ENCODE results near the gene CPAMD8.

Gene CPAMD8

DNA sequence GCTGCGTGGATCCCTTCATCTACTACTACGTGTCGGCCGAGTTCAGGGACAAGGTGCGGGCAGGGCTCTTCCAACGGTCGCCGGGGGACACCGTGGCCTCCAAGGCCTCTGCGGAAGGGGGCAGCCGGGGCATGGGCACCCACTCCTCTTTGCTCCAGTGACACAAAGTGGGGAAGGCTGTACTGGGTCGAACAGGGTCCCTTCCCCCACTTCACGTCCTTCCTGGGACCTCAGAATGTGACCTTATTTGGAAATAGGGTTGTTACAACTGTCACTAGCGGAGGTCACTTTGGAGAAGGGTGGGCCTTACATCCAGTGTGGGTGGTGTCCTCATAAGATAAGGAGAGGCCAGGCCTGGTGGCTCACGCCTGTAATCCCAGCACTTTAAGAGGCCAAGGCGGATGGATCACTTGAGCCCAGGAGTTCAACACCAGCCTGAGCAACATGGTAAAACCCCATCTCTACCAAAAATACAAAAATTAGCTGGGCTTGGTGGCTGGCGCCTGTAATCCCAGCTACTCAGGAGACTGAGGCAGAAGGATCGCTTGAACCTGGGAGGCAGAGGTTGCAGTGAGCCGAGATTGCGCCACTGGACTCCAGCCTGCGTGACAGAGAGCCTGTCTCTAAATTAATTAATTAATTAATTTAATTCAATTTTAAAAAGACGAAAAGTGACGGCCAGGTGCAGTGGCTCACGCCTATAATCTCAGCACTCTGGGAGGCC, 136.0 kb downstream of the CPAMD8 start:
- DNase-seq (ENCODE audit: extremely low read depth, low read depth): no peak
- TF ChIP-seq, protein P1, sequence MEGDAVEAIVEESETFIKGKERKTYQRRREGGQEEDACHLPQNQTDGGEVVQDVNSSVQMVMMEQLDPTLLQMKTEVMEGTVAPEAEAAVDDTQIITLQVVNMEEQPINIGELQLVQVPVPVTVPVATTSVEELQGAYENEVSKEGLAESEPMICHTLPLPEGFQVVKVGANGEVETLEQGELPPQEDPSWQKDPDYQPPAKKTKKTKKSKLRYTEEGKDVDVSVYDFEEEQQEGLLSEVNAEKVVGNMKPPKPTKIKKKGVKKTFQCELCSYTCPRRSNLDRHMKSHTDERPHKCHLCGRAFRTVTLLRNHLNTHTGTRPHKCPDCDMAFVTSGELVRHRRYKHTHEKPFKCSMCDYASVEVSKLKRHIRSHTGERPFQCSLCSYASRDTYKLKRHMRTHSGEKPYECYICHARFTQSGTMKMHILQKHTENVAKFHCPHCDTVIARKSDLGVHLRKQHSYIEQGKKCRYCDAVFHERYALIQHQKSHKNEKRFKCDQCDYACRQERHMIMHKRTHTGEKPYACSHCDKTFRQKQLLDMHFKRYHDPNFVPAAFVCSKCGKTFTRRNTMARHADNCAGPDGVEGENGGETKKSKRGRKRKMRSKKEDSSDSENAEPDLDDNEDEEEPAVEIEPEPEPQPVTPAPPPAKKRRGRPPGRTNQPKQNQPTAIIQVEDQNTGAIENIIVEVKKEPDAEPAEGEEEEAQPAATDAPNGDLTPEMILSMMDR (IDR thresholded peaks at IDR 0.05; ENCODE audit: low read depth, low read length): no peak

DNA sequence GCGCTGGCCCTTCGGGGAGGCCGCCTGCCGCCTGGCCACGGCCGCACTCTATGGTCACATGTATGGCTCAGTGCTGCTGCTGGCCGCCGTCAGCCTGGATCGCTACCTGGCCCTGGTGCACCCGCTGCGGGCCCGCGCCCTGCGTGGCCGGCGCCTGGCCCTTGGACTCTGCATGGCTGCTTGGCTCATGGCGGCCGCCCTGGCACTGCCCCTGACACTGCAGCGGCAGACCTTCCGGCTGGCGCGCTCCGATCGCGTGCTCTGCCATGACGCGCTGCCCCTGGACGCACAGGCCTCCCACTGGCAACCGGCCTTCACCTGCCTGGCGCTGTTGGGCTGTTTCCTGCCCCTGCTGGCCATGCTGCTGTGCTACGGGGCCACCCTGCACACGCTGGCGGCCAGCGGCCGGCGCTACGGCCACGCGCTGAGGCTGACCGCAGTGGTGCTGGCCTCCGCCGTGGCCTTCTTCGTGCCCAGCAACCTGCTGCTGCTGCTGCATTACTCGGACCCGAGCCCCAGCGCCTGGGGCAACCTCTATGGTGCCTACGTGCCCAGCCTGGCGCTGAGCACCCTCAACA, 136.6 kb downstream of the CPAMD8 start:
- no peak for DNase-seq (ENCODE audit: extremely low read depth, low read depth)
- TF ChIP-seq, protein P1 (IDR thresholded peaks at IDR 0.05; ENCODE audit: low read depth, low read length): no peak

DNA sequence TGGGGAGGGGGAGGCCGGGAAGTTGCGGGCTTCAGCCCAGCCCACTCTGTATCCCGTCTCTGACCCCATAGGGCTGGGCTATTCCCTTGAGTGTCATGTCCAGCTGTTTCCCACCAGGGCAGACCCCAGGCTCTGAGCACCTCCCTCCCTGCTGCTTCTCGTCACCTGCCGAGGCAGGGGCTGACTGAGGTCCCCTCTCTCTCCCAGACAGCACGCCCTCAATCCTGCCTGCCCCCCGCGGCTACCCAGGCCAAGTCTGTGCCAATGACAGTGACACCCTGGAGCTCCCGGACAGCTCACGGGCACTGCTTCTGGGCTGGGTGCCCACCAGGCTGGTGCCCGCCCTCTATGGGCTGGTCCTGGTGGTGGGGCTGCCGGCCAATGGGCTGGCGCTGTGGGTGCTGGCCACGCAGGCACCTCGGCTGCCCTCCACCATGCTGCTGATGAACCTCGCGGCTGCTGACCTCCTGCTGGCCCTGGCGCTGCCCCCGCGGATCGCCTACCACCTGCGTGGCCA, 137.2 kb downstream of the CPAMD8 start:
- no peak for DNase-seq (ENCODE audit: extremely low read depth, low read depth)
- TF ChIP-seq, protein P1 (IDR thresholded peaks at IDR 0.05; ENCODE audit: low read depth, low read length): no peak

DNA sequence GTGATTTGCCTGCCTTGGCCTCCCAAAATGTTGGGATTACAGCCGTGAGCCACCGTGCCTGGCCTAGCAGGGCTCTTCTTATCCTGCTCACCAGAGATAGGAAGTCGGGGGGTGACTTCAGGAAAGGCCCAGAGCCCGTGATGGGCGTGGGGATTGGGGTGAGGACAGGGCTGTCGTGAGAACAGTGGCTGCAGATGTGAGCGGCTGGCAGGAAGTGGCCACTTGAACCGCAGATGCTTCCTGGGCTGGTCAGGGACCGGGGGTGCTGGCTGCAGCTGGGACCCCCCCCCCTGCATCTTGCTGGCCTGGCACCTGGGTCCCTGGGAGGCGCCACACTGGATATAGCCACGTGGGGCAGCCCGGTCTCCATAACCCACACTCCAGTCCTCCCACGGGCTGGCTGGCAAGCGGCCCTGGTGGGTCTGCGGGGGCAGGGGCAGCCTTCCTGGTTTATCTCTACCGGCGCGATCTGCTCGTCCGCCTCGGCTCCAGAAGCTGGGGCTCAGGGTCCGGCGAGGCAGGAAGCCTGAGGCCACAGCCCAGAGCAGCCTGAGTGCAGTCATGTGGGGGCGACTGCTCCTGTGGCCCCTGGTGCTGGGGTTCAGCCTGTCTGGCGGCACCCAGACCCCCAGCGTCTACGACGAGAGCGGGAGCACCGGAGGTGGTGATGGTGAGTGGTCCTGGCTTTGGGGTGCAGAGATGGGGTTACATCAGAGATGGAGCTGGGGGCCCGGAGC, 137.8 kb downstream of the CPAMD8 start, which contains the start of gene F2RL3:
Gene F2RL3 (plus strand): TSS at position 371 of the 737 bp plus-strand sequence. CDS start 191 bp downstream, at position 562.
- TF ChIP-seq, protein P1 (IDR thresholded peaks at IDR 0.05; ENCODE audit: low read depth, low read length): no peak
- DNase-seq (ENCODE audit: extremely low read depth, low read depth): no peak

DNA sequence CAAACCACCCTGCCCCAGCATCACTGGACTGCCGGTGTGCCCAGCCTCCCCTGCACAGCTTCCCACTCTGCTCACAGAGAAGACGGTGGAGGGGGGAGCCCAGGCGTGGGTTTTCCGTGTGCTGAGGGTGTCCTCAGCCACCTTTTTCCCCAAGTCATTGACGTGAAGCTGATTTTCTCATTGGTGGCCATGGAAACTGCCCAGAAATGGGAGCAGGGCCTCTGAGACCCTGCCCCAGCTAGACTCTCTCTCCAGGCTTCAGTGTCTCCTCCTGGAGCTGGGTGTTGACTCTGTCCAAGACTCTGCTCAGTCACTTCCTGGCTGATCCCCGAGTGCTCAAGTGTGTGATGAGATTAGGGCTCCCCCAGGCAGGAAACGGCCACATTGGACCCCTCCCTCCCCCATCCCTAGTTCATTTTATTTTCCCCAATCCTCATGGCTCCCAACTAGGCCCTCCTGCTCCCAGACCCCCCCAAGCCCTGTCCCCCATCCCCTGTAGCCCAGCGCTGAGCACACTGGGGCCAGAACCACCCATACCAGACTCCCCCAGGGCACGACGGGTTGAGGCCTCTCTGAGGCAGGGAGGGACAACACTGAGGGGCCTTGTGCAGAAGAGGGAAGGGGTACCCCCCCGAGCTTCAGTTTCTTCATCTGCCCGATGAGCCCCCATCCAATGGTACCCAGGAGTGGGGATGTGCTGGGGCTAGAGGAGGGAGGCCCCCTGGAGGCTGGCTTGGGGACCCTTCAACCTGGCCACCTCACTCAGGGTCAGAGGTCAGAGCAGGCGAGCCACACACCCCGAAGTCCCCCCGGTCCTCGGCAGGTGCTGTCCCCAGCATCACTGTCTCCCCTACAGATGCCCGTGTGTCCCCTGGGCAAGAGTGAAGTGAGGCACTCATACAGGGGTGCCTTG, 139.0 kb downstream of the CPAMD8 start:
- DNase-seq (ENCODE audit: extremely low read depth, low read depth): no peak

DNA sequence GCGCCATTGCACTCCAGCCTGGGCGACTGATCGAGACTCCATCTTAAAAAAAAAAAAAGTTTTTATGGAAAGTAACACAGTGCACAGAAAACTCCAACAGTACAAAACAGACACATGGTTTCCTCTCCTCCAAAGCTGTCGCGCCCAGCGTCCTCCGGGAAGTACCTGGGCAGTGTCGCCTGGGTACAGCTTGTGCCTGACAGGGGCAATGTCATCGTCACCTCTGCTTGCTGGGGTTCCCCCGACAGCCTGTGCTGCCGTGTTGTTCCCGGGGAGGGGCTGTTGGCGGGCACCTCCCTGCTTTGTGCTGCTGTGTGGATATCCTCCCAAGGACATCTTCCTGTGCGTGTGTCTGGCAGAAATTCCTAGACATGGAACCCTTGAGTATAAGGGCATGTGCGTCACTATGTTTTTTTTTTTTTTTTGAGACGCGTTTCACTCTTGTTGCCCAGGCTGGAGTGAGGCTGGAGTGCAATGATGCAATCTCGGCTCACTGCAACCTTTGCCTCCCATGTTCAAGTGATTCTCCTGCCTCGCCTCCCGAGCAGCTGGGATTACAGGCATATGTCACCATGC, 140.2 kb downstream of the CPAMD8 start:
- no peak for DNase-seq (ENCODE audit: extremely low read depth, low read depth)
- TF ChIP-seq, protein P1 (IDR thresholded peaks at IDR 0.05; ENCODE audit: low read depth, low read length): no peak

More for the DNA sequence above, 139.0 kb downstream of the CPAMD8 start:
- TF ChIP-seq, protein P1 (IDR thresholded peaks at IDR 0.05; ENCODE audit: low read depth, low read length): no peak
